Right hindlimb (tissue), 1 donor: ENCODE measurements around the gene ANKRD13D.

Experiments used
- DNase-seq: peaks from one replicate; pipeline ENCODE4 v3.0.0-alpha.2; 2018

The ANKRD13D gene

DNA sequence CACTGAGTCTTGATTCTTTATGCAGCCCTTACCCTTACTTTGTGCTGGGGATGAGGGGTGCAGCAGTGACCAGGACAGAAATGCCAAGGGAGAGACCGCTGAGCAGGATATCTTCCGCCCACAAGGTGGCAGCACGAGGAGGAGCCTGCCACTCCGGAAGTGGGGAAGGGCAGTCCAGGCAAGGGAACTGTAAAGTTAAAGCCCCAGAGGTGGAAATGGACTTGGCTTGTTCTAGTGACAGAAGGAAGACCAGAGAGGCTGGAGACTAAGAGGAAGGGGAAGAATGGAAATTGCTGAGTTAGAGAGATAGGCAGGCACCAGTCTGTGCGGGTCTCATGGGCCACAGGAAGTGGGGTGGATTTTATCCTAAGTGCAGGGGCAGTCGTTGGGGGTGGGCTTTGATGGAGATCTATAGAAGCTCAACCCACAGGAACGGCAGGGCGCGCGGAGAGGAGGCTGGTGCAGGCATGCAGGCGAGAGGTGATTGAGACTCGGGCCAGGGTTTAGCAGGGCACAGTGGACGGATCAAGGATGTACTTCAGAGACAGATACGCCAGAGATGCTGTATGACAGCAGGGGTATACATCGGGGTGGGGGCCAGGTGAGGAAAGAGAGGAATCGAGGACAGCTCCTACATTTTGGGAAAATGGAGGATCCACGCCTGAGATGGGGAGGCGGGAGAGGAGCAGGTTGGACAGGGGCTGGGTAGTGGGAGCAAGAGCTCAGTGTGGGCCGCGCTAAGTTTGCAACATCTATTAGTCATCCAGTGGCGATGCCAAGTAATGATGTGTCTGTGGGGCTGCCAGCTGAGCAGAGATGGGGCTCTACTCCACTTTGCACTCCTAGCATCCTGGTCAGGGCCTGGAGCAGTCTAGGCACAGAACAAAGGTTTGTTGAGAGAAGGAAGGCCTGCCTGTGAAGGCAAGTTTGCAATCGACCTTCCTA is 26.1 kb upstream of the ANKRD13D start:
- DNase-seq, result peak; percentile 86

DNA sequence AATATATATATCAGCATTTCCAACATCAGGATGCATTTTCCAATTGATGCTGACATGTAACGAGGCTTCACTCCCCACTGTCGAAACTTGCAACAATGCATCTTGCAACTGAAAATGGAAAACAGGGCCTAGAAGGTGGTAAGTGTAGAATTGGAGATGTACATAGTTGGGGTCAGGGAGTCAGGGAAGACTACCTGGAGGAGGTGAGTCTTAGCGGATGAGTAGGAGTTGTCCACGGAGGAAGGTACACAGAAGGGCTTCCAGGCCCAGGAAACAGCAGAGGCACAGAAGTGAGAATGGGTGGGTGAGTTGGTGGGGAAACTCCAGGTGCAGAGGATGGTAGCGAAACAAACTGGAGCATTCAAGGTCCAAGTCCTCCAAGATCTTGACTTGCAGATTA is 24.8 kb upstream of the ANKRD13D start:
- no peak for DNase-seq

DNA sequence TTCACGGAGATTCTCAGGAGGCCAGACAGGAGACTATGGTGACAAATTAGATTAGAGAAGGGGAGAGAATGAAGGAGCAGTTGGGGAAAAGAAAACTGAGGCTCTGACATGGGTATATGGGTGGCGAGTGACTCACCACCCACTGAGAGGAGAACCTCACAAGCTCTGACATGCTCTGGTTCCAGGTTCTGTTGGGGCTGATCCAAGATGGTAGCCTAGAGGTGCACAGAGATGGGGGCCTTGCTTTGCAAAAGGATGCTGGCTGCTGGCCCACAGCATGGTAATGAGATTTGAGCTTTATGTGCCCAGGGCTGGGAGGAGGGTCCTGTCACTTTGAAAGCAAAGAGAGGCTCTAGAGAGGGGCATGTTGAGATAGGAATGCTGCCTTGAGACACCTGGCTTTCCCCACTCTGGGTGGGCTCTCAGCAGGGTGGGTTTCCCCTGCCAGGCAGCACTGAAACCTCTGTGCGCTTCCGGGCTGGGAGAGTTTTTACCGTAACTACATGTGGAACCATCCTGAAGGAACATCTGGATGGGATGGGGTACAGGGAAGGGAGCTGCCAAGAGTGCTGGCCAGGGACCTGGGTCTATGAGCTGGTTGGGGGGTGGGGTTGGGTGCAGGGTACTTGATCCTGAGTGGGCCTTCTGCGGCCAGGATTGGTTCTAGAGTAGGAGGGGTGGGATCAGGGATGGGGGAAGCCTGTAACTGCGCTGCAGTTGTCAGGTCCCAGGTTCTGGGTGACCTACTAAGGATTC is 24.0 kb upstream of the ANKRD13D start:
- no peak for DNase-seq

DNA sequence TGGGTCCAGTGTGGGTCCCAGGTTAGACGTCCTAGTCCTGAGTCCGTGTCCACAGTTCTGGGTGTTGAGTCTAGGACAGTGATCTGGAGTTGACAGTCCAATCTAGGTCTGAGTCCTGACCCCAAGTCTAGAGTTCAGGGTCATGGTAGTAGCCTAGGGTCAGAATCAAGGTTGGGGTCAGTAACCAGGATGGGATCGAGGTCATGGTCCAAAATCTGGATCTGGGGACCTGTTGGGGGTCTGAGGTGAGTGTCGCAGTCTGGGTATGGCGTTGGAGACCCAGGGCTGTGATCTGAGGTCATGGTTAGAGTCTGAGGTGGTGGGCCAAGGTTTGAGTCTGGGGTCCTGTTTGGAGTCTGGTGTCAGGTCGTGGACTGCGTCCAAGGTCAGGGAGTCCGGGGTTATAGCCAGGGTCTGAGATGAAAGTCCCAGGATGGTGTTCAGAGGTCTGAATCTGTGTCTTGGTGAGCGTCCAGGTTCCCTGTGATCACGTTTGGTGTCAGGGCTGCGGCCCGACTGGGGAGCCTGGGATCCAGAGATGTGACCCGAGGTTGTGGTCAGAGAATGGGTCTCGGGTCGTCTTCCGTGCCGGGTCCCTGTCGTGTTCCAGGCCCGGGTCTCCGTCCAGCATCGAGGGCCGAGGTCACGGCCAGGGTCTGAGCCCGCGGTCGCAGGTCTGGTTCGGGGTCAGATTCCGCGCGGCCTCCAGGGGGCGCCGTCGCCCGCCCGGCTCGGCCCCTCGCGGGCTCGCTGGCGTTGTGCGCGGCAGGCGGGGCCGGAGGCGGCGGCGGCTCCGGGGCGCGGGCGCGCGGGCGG is 23.3 kb upstream of the ANKRD13D start:
- peak; percentile 81 for DNase-seq

DNA sequence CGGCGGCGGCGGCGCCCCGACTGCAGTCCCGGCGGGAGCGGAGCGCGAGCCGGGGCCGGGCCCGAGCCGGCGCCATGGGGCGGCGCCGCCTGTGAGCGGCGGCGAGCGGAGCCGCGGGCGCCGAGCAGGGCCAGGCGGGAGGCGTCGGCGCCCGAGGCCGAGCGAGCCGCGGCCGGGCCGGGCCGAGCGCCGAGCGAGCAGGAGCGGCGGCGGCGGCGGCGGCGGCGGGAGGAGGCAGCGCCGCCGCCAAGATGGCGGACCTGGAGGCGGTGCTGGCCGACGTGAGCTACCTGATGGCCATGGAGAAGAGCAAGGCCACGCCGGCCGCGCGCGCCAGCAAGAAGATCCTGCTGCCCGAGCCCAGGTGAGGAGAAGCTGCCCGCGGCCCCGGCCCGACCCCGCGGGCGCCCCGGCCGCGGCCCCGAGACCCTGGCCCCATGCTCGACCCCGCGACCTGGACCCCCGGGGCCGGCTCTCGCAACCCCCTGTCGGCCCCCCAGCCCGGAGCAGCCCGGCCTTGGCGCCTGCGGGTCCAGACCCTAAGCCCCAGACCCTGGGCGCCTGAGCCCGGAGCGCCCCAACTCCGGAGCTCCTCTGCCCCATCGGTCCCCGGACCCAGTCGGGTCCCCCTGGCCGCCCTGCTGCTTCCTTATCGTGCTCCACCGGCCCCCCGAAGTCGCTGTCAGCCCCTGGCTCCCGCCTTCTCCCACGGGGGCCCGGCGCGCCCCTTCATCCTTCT is 22.5 kb upstream of the ANKRD13D start, which contains the start of gene GRK2:
Gene GRK2, plus strand, starts transcription at position 25 of the 739 bp plus-strand sequence. Its CDS starts 227 bp downstream, at position 252.
- DNase-seq, result no peak

DNA sequence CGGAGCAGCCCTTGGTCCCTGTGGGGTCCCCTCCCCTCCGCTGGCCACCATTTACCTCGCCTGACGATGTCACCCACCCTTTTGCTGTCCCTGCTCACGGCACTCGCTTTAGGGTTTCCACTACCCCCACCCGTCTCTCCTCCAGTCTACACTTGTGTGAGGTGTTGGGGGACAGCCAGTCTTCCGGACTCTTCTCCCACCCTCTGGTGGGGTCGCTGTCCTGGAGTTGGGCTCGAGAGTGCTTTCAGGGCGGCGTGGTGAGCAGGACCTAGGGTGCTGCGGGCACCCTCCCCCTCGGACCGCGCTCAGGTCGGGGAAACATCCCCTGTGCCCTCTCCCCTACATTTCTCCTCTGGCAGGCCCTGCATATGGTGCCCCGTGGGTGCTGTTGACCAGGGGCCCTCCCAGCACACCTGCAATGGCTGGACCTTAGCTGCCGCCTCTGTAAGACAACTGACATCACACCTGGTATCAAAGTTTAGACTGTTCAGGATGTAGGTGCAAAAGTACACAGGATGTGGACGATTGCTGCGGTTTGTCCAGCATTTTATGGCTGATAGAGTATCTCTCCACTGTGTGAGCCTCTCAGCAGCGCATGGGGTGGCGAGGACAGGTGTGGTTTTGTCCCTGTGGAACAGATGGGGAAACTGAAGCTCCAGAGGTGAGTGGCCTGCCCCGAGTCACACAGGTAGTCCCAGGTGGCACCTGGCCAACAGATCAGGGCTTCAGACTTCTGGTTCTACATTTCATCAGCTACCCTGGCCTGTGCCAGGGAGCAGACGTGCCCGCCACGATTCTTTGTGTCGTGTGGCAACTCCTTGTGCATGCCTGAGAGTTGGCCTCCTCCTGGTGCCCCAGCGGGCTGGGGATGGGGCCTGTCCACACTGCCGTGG is 21.7 kb upstream of the ANKRD13D start:
- DNase-seq, result no peak

DNA sequence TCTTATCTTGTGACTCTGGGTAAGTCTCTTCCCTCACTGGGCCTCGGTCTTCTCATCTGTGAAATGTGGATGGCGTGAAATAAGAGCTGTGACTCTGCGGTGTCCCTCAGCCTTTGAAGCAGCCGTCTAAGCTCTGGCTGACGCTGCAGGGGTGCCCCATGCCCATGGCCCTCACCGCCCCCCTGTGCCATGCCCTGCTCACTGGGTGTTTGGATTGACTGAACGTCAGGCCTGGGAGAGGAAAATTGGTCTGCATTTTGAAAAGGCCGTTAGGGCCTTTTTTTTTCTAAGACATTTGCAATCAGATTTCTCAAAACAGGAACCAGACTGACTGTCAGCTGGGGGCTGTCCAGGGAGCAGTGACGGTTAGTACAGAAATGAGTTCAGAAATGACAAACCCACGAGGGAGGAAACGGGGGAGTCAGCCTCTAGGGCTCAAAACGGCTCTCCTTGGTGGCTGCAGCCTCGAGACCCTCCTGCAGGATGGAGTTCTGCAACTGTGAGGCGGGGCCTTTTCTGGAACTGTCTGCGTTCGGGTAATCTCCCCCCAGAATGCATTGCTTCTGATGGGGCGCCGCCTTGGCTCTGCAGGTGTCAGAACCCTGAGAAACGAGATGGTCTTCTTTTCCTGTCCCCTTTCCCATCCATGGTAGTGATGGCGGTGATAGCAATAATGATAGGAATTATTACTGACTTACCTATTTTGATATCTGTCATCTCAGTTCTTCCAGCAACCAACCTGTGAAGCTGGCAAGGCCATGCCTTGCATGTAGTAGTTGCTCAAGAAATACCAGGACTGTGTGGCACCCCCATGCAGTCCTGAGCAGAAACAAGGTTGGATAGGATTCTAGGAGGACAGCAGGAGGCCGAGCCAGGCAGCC is 20.8 kb upstream of the ANKRD13D start:
- no peak for DNase-seq

DNA sequence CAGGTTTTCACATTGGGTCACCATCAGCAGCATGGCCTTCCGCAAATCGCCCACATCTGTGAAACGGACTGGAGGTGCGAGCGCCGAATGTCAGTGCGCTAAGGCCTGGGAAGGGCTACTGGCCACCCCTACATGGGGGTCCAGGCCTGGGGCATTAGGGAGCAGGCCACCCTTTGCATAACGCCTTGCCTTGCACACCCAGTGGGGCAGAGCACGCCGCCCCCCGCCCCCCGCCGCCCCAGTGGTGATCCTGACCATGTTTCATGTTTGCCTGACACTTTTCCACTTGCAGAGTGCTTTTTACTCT is 20.2 kb upstream of the ANKRD13D start:
- no peak for DNase-seq

DNA sequence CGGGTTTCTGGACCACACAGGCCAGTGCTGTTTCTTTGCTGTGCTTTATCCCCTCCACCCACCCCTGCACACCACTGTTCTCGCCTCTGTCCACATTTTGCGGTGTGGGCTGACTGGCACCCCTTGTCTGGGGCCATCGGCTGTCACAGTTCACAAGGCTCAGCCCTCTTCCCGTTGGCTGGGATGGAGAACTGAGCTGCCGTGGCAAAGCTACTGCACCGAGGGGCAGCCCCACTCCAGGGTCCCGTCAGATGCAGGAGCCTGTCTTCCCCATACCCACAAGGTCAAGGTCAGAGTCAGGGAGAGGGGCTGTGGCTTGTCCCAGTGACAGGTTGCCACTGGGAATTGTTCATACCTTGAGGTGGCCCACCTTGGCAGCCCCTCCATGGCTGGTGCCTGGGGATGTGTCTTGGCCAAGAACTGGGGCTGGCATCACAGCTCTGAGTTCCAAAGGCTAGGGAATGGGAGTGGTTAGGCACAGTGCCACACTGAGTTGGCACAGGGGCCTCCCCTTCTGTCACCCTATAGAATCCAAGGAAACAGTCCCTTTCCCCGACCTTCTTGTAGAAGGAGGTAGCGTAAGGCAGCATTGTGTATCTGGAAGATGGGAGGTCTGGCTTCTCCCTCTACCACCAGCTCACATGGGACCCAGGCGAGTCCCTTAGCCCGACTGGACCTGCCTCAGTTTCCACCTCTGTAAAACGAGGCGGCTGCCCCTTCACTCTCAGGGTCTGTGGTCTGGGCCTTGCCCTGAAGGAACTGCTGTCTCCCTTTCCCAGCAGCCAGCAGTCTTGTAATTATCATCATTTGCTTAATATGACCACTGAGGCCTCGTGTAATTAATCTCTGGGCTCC is 19.5 kb upstream of the ANKRD13D start:
- DNase-seq, result no peak

DNA sequence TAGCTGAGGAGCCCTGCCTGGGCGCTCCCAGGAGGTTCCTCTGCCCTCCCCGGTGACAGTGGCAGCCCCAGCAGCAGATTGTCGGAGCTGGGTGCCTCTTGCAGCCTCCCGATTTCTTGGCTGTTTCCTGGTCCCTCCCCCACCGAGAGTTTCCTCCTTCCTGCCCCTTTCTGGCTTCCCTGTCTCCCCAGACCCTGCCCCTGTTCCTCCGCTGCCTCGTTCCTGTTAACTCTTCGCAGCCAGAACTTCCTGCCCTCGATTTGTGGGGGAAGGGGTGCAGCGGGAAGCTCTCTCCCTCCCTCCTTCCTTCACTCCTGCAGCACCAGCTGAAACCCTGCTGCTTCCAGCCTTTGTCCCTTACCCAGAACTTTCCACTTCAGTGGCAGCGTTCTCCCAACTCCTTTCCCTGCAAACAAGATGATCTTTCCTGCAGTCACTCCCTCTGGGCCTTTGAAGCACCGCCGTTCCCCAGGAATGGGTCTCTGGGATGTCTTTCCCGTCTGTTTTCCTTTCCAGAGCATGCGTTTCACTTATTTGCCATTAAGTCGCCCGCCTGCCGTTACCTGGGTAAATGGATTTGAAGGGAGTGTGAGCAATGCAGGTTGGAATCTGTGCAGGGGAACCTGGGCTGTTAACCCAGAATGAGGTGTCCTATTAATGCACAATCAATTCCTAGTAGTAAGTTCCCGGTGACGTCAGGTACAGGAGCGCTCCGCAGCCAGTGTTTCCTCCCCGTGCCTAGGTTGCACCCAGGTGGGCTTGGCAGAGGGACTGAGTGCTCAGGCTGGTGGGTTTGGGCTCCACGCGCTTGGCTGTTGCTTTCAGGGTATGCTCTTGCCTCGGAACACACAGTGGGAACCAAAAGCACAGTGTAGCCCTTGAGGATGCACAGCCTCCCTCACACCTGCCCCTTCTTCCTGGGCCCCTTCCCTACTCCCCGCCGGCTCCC is 18.6 kb upstream of the ANKRD13D start:
- DNase-seq, result peak; percentile 77

DNA sequence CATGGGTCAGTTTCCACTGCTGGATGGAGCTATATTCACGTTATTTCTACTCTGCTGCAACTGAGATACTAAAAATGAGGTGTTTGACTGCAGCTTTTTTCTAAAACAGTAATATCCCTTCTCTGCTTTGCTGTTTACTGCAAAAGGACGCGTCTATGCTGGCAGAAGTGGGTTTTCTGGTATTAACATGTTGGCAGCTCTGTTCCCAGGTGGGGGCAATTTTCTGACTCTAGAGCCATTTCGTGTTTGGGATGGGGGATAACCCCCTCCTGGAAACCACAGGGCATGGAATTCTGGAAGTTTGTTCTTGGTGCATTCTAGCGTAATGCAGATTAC is 17.9 kb upstream of the ANKRD13D start:
- DNase-seq, result peak; percentile 6

DNA sequence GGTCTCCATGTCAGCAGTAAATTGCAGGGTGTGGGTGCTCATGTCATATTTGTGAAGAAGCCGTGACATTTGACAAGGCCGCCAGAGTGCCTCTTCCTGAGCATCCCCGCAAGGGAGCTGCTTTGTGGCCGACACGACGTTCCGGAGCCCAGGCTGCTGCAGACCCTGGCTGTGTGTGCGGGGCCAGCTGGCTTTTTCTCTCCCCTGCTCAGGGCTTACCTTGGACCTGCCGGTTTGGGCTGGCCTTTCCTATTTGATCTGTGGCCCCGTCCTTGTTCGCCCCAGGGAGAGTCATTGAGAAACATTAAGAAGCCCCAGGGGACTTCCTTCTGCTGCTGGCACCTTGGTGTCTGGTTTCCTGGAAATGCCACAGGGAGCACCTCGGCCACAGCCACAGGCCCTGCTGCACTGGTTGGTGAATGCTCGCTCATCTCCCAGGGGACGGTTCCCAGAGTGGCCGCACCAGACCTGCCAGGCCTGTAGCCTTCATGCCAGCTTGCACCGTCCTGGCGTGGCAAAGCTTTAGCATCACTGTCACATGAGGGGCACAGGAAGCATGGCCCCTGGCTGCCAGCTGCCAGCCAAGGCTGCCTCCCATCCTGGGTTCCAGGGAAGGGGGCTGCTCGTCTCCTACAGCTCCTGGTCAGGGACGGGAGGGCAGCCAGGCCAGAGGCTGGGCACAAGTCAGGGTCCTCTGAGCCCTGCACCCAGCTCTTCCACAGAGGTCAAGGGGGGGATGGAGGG is 17.4 kb upstream of the ANKRD13D start:
- DNase-seq, result peak; percentile 22

DNA sequence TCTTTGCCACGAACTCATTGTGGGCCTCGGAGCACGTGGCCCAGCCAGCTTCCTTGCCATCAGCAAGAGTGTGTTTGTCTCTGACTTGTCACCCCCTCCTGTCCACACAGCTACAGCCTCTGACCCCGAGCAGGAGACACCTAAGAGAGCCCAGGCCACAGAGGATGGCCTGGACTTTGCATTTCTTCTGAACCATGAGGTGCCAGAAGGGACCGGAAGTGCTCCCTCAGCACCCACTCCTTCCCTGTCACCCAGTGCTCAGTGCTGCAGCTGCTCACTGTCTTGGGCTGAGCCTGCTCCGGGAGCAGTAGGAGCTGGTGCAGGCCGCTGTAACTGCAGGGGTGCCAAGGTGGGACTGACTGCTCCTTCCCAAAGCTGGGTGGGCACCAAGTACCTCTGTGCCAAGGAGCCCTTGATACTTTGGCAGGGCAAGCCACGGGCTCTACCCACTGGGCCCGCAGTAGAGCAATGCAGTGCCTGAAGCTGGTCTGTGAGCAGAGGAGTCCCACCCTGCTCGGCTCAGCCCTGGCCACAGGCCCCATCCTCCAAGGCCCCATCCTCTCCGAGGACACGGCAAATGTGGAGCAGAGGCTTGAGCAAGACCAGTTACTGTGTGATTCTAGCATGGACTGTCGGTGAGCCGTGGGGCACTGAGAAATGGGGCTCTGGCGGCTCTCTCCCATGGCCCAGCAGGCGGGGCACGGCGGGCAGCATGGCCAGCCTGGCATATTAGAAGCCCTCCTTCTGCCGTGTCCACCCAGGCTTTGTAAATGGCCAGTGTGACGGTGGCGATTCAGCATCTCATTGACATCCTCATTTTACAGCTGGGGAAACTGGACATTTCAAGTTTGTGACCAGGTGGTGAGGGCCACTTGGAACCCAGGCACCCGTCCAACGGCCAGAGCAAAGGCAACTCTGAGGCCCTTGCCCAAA is 16.5 kb upstream of the ANKRD13D start:
- DNase-seq, result peak; percentile 17

DNA sequence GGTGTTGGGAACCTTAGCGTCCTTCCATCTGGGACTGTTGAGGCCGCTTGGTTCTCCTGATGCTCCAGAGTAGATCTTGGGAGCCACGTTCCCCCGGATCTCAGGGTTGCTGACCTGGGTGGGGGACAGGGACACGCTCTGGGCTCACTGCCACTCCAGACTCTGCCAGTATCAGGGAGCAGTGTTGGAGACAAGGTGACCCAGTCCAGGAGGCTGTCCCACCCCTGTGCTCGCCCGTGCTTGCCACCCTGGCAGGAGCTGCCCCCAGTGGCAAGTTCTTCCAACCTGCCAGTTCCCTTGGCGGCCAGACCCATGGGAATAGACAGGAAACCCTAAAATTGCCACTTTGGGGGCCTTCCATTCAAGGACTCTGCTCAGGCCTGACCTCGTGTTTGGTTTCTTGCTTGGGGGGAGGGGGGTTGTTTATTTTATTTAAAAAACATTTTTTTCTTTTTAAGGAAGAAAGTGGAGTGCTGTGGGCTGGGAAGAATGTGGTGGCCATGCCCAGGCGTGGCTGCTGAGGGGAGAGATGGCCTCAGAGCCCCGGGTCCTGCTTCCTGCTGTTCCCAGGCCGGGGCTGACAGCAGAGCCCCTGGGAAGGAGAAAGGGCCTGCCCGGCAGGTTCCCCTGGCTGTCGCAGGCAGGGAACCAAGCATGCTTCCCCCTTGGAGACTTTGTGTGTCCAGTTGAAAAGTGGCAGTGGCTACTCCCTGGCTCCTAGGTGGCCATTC is 15.7 kb upstream of the ANKRD13D start:
- DNase-seq, result peak; percentile 20

DNA sequence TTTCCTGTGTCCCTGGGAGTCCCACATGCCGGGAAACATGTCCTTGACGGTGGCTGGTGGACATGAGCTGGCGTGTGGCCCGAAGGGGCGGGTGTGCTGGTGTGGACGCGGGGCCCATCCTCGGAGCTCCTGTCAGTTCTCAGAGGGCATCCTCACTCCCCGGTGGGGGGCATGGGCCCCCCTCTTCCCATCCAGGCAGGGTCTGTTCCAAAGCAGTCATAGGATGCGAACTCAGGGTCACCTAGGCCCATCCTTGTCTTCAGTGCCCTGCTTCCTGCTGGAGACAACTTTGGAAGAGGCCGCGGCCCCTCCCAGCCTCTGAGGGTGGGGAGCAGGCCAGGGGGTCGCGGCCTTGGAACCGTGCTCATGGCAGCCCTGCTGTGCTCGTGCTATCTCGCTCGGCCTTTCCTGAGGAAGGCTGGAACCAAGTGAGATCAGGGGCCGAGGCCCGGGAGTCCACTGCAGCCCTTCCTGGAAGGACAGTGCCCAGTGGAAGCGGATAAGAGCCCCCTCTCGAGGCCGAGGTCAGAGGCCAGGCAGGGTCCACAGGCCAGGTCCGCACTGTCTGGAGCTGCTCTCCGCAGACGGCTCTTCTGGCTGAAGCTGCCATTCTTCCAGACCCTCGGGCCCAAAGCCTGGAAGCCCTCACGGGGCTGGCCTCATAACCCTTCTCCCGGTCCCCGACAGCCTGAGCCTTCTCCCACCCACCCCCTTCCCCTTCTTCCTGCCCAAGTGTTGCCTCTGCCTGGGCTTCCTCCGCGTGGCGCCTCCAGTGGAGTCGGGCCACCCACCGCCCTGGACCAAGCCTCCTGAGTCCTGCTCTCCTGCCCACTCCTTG is 14.1 kb upstream of the ANKRD13D start:
- peak; percentile 35 for DNase-seq
